OCI-M1 (cell line): ENCODE measurements around the gene LGALS9B.
"Not testable (repeated sequence)": the region's sequence is repeated elsewhere in the genome, so short reads cannot be mapped to it uniquely, and the experiment has no call there.

Experiments
- DNase-seq: peaks from one replicate; lab custom pipeline; 2025; lab: John Stamatoyannopoulos, UW

Gene LGALS9B

GRCh38 chr17:20467447-20467846 is at the start of gene LGALS9B:
Gene LGALS9B, minus strand, starts transcription at chr17:20467539. Its CDS starts 69 bp downstream, at chr17:20467470.
- not testable (repeated sequence) for DNase-seq

GRCh38 chr17:20516986-20517385 is 49.6 kb upstream of the LGALS9B start:
- not testable (repeated sequence) for DNase-seq

GRCh38 chr17:20515099-20515498 is 47.8 kb upstream of the LGALS9B start:
- DNase-seq = not testable (repeated sequence)

GRCh38 chr17:20513539-20513938 is 46.2 kb upstream of the LGALS9B start:
- not testable (repeated sequence) for DNase-seq

GRCh38 chr17:20512378-20512777 is 45.0 kb upstream of the LGALS9B start:
- not testable (repeated sequence) for DNase-seq

GRCh38 chr17:20511778-20512177 is 44.4 kb upstream of the LGALS9B start:
- DNase-seq = not testable (repeated sequence)

GRCh38 chr17:20505333-20505732 is 38.0 kb upstream of the LGALS9B start:
- not testable (repeated sequence) for DNase-seq

- DNase-seq = not testable (repeated sequence)
These were observed 37.2 kb upstream of the LGALS9B start for GRCh38 chr17:20504388-20505066.

GRCh38 chr17:20501896-20502295 is 34.6 kb upstream of the LGALS9B start:
- DNase-seq = not testable (repeated sequence)

GRCh38 chr17:20500346-20500745 is 33.0 kb upstream of the LGALS9B start:
- DNase-seq = not testable (repeated sequence)

GRCh38 chr17:20495420-20495819 is 28.1 kb upstream of the LGALS9B start:
- not testable (repeated sequence) for DNase-seq

GRCh38 chr17:20494735-20495134 is 27.4 kb upstream of the LGALS9B start:
- not testable (repeated sequence) for DNase-seq

GRCh38 chr17:20494147-20494546 is 26.8 kb upstream of the LGALS9B start:
- not testable (repeated sequence) for DNase-seq

- not testable (repeated sequence) for DNase-seq
These were observed 25.6 kb upstream of the LGALS9B start for GRCh38 chr17:20492971-20493370.

- DNase-seq = not testable (repeated sequence)
These were observed 24.8 kb upstream of the LGALS9B start for GRCh38 chr17:20492099-20492498.

GRCh38 chr17:20484930-20485329 is 17.6 kb upstream of the LGALS9B start:
- not testable (repeated sequence) for DNase-seq

GRCh38 chr17:20479889-20480591 is 12.7 kb upstream of the LGALS9B start:
- DNase-seq = not testable (repeated sequence)

GRCh38 chr17:20477398-20478071 is 10.2 kb upstream of the LGALS9B start:
- not testable (repeated sequence) for DNase-seq

- not testable (repeated sequence) for DNase-seq
These were observed 7.9 kb upstream of the LGALS9B start for GRCh38 chr17:20475137-20475831.

GRCh38 chr17:20474081-20474480 is 6.7 kb upstream of the LGALS9B start:
- DNase-seq = not testable (repeated sequence)

- DNase-seq = not testable (repeated sequence)
These were observed 2.6 kb upstream of the LGALS9B start for GRCh38 chr17:20469946-20470345.

- DNase-seq = not testable (repeated sequence)
These were observed 1.8 kb upstream of the LGALS9B start for GRCh38 chr17:20469107-20469506.
